Mucosa of rectum (tissue), 2 donors: ENCODE measurements around the gene MCOLN3.

Experiments used
- H3K27ac ChIP-seq, 2 donors: one replicate each; pipeline ENCODE4 v1.7.0; 2013; ENCODE audit warnings: inconsistent platforms in 2 of 2, low read depth in 2 of 2, low read length in 2 of 2
- H3K27me3 ChIP-seq, 2 donors: one replicate each; pipeline ENCODE4 v1.7.0; 2013; ENCODE audit warnings: low read length in 2 of 2; ENCODE audit not compliant: control insufficient read depth in 2 of 2, insufficient read depth in 2 of 2
- H3K36me3 ChIP-seq, 2 donors: one replicate each; pipeline ENCODE4 v1.7.0; 2013; ENCODE audit warnings: low read length in 2 of 2; ENCODE audit not compliant: control insufficient read depth in 2 of 2, insufficient read depth in 2 of 2
- H3K4me1 ChIP-seq, 2 donors: one replicate each; pipeline ENCODE4 v1.7.0; 2013; ENCODE audit warnings: low read length in 2 of 2, mild to moderate bottlenecking in 1 of 2; ENCODE audit not compliant: control insufficient read depth in 2 of 2, insufficient read depth in 2 of 2
- H3K4me3 ChIP-seq, 2 donors: one replicate each; pipeline ENCODE4 v1.7.0; 2013; ENCODE audit warnings: low read length in 2 of 2
- H3K9ac ChIP-seq, 2 donors: one replicate each; pipeline ENCODE4 v1.7.0; 2013; ENCODE audit warnings: low read length in 2 of 2, low read depth in 1 of 2, mild to moderate bottlenecking in 1 of 2
- H3K9me3 ChIP-seq, 2 donors: one replicate each; pipeline ENCODE4 v1.7.0; 2013; ENCODE audit warnings: low read length in 2 of 2; ENCODE audit not compliant: control insufficient read depth in 2 of 2
- donor health status: healthy.
- donor health status: Normal muscosa, but diverticular disease.

MCOLN3 gene

GRCh38 chr1:85049735-85050166 lies 1.5 kb upstream of the MCOLN3 start:
- H3K27me3 ChIP-seq, result peaks cover 19 to 24% of the 10 kb centered on the region in 2 donors
- H3K9ac ChIP-seq, result no peak overlapping the region
- no peak overlapping the region for H3K4me3 ChIP-seq
- H3K27ac ChIP-seq, result no peak overlapping the region
- H3K9me3 ChIP-seq, result no peaks in the 10 kb centered on the region
- H3K36me3 ChIP-seq, result no peaks in the 10 kb centered on the region
- peaks cover 0 to 5% of the 10 kb centered on the region in 2 donors for H3K4me1 ChIP-seq

GRCh38 chr1:85047472-85048295 lies 616 bp downstream of the MCOLN3 start:
- H3K9me3 ChIP-seq, result no peaks in the 10 kb centered on the region
- peak overlapping the region in 1 of 2 donors; percentile 43 for H3K9ac ChIP-seq
- no peaks in the 10 kb centered on the region for H3K36me3 ChIP-seq
- H3K4me1 ChIP-seq, result peaks cover 0 to 5% of the 10 kb centered on the region in 2 donors
- peaks cover 19 to 24% of the 10 kb centered on the region in 2 donors for H3K27me3 ChIP-seq
- no peak overlapping the region for H3K27ac ChIP-seq
- peak overlapping the region; percentile 53 to 63 for H3K4me3 ChIP-seq

- Histone ChIP-seq H3K9ac (no peak overlapping the region), H3K4me3 (peak overlapping the region in 1 of 2 donors; percentile 44), H3K27me3 (peaks cover 19 to 24% of the 10 kb centered on the region in 2 donors), H3K27ac (no peak overlapping the region), H3K4me1 (peaks cover 0 to 5% of the 10 kb centered on the region in 2 donors), H3K9me3 (no peaks in the 10 kb centered on the region), H3K36me3 (no peaks in the 10 kb centered on the region)
Measured at GRCh38 chr1:85047144-85047471, 1.2 kb downstream of the MCOLN3 start.

GRCh38 chr1:85042413-85042812 lies 5.9 kb downstream of the MCOLN3 start:
- H3K9me3 ChIP-seq, result no peaks in the 10 kb centered on the region
- H3K4me3 ChIP-seq, result no peak overlapping the region
- no peaks in the 10 kb centered on the region for H3K36me3 ChIP-seq
- peaks cover 5 to 14% of the 10 kb centered on the region in 2 donors for H3K27me3 ChIP-seq
- H3K27ac ChIP-seq, result no peak overlapping the region
- H3K4me1 ChIP-seq, result no peaks in the 10 kb centered on the region
- H3K9ac ChIP-seq, result no peak overlapping the region

- H3K9ac ChIP-seq, result no peak overlapping the region
- H3K27me3 ChIP-seq, result peaks cover 3 to 8% of the 10 kb centered on the region in 2 donors
- H3K9me3 ChIP-seq, result no peaks in the 10 kb centered on the region
- H3K4me1 ChIP-seq, result no peaks in the 10 kb centered on the region
- H3K4me3 ChIP-seq, result no peak overlapping the region
- H3K27ac ChIP-seq, result no peak overlapping the region
- H3K36me3 ChIP-seq, result no peaks in the 10 kb centered on the region
Measured at GRCh38 chr1:85041793-85042192, 6.5 kb downstream of the MCOLN3 start.

- H3K36me3 ChIP-seq, result no peaks in the 10 kb centered on the region
- no peak overlapping the region for H3K9ac ChIP-seq
- H3K9me3 ChIP-seq, result no peaks in the 10 kb centered on the region
- H3K27me3 ChIP-seq, result no peaks in the 10 kb centered on the region
- no peaks in the 10 kb centered on the region for H3K4me1 ChIP-seq
- H3K27ac ChIP-seq, result no peak overlapping the region
- H3K4me3 ChIP-seq, result no peak overlapping the region
Measured at GRCh38 chr1:85033221-85033620, 15.1 kb downstream of the MCOLN3 start.

GRCh38 chr1:85030536-85030935 lies 17.8 kb downstream of the MCOLN3 start:
- no peak overlapping the region for H3K9ac ChIP-seq
- H3K36me3 ChIP-seq, result no peaks in the 10 kb centered on the region
- no peak overlapping the region for H3K4me3 ChIP-seq
- H3K4me1 ChIP-seq, result no peaks in the 10 kb centered on the region
- no peaks in the 10 kb centered on the region for H3K27me3 ChIP-seq
- no peak overlapping the region for H3K27ac ChIP-seq
- H3K9me3 ChIP-seq, result no peaks in the 10 kb centered on the region

GRCh38 chr1:85028151-85028550 lies 20.1 kb downstream of the MCOLN3 start:
- no peaks in the 10 kb centered on the region for H3K36me3 ChIP-seq
- H3K4me3 ChIP-seq, result no peak overlapping the region
- H3K4me1 ChIP-seq, result no peaks in the 10 kb centered on the region
- no peak overlapping the region for H3K9ac ChIP-seq
- no peak overlapping the region for H3K27ac ChIP-seq
- H3K27me3 ChIP-seq, result no peaks in the 10 kb centered on the region
- H3K9me3 ChIP-seq, result no peaks in the 10 kb centered on the region

- Histone ChIP-seq H3K9ac (no peak overlapping the region), H3K4me3 (no peak overlapping the region), H3K9me3 (no peaks in the 10 kb centered on the region), H3K27me3 (no peaks in the 10 kb centered on the region), H3K4me1 (no peaks in the 10 kb centered on the region), H3K27ac (no peak overlapping the region), H3K36me3 (no peaks in the 10 kb centered on the region)
Measured at GRCh38 chr1:85027242-85027983, 20.9 kb downstream of the MCOLN3 start.

GRCh38 chr1:85025940-85026339 lies 22.4 kb downstream of the MCOLN3 start:
- no peak overlapping the region for H3K27ac ChIP-seq
- no peak overlapping the region for H3K4me3 ChIP-seq
- H3K27me3 ChIP-seq, result no peaks in the 10 kb centered on the region
- no peaks in the 10 kb centered on the region for H3K36me3 ChIP-seq
- no peaks in the 10 kb centered on the region for H3K9me3 ChIP-seq
- no peak overlapping the region for H3K9ac ChIP-seq
- H3K4me1 ChIP-seq, result no peaks in the 10 kb centered on the region
